ENCODE measurements around the gene PURA. TPM values are rescaled to one million over a fixed set of nuclear protein-coding genes. Genes with fewer than 3 reads are reported as not detected.

PURA gene
- total RNA-seq, 1 experiment from 2014 or later, result 16.9 TPM

DNA sequence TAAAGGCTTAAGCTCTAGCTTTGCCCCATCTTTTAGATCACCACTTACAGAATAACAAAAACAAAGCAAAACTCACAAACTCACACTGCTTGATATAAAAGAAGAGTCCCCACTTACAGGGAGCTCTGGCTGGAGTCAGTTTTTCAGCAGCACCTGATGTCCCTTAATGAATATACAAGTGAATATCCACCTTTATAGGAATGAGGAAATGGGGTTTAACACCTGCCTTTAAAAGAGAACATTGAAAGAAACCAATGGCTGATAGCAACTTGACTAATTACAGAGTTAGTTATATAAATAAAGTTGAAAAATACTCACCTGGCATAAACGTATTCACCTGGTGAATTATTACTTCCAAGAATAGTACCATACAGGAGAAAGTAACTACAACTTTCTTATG lies 20.7 kb upstream of the PURA start:
- ChIA-PET CTCF (no interaction called here), POLR2A (no interaction called here)
- no peak for ATAC-seq
- Histone ChIP-seq H3K4me3 (ENCODE audit: low read depth in 2 of 2, low read length in 2 of 2) (no peak overlapping the region), H3K27me3 (ENCODE audit: control insufficient read depth, insufficient read depth, low read length) (peaks cover 4% of the 10 kb centered on the region; the same call in 1 of the 2 replicates), H3K36me3 (ENCODE audit: control insufficient read depth, insufficient read depth, low read length) (no peaks in the 10 kb centered on the region), H3K4me1 (ENCODE audit: control insufficient read depth, insufficient read depth, low read length) (no peaks in the 10 kb centered on the region), H3K9me3 (ENCODE audit: control insufficient read depth, insufficient read depth, low read depth, low read length) (peaks cover 8% of the 10 kb centered on the region; the same call in 1 of the 2 replicates), H3K27ac (ENCODE audit: low read length) (no peak overlapping the region)
- in situ Hi-C loops (cut with HindIII; ENCODE audit: low pct_unique_long_range_greater_than_20kb, low sequenced_read_pairs) (no loop called here), intact Hi-C loops (cut with micrococcal nuclease; ENCODE audit: unreplicated experiment) (no loop called here)
- no TSS peak for BruUV-seq (replicated peaks)
- TF ChIP-seq, protein P1, sequence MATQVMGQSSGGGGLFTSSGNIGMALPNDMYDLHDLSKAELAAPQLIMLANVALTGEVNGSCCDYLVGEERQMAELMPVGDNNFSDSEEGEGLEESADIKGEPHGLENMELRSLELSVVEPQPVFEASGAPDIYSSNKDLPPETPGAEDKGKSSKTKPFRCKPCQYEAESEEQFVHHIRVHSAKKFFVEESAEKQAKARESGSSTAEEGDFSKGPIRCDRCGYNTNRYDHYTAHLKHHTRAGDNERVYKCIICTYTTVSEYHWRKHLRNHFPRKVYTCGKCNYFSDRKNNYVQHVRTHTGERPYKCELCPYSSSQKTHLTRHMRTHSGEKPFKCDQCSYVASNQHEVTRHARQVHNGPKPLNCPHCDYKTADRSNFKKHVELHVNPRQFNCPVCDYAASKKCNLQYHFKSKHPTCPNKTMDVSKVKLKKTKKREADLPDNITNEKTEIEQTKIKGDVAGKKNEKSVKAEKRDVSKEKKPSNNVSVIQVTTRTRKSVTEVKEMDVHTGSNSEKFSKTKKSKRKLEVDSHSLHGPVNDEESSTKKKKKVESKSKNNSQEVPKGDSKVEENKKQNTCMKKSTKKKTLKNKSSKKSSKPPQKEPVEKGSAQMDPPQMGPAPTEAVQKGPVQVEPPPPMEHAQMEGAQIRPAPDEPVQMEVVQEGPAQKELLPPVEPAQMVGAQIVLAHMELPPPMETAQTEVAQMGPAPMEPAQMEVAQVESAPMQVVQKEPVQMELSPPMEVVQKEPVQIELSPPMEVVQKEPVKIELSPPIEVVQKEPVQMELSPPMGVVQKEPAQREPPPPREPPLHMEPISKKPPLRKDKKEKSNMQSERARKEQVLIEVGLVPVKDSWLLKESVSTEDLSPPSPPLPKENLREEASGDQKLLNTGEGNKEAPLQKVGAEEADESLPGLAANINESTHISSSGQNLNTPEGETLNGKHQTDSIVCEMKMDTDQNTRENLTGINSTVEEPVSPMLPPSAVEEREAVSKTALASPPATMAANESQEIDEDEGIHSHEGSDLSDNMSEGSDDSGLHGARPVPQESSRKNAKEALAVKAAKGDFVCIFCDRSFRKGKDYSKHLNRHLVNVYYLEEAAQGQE (IDR thresholded peaks at IDR 0.05; ENCODE audit: insufficient read depth in 1 of 2, low read depth in 2 of 2, low read length in 1 of 2), result no peak
- TF ChIP-seq, protein P2, sequence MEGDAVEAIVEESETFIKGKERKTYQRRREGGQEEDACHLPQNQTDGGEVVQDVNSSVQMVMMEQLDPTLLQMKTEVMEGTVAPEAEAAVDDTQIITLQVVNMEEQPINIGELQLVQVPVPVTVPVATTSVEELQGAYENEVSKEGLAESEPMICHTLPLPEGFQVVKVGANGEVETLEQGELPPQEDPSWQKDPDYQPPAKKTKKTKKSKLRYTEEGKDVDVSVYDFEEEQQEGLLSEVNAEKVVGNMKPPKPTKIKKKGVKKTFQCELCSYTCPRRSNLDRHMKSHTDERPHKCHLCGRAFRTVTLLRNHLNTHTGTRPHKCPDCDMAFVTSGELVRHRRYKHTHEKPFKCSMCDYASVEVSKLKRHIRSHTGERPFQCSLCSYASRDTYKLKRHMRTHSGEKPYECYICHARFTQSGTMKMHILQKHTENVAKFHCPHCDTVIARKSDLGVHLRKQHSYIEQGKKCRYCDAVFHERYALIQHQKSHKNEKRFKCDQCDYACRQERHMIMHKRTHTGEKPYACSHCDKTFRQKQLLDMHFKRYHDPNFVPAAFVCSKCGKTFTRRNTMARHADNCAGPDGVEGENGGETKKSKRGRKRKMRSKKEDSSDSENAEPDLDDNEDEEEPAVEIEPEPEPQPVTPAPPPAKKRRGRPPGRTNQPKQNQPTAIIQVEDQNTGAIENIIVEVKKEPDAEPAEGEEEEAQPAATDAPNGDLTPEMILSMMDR (IDR thresholded peaks at IDR 0.05), result no peak
- TF ChIP-seq POLR2AphosphoS5 (IDR thresholded peaks at IDR 0.05; ENCODE audit: low read depth, low read length), result no peak
- TF ChIP-seq SIN3A (IDR thresholded peaks at IDR 0.05; ENCODE audit: borderline replicate concordance, insufficient read depth, low read depth, low read length), result no peak
- DNase-seq (ENCODE audit: low read depth, low spot score), result no peak

GRCh38 chr5:140093866-140094265 lies 20.0 kb upstream of the PURA start:
- Histone ChIP-seq H3K27ac (ENCODE audit: low read length) (no peak overlapping the region), H3K4me1 (ENCODE audit: control insufficient read depth, insufficient read depth, low read length) (no peaks in the 10 kb centered on the region), H3K4me3 (ENCODE audit: low read depth in 2 of 2, low read length in 2 of 2) (no peak overlapping the region), H3K27me3 (ENCODE audit: control insufficient read depth, insufficient read depth, low read length) (peaks cover 4% of the 10 kb centered on the region; the same call in 1 of the 2 replicates), H3K9me3 (ENCODE audit: control insufficient read depth, insufficient read depth, low read depth, low read length) (peaks cover 8% of the 10 kb centered on the region; the same call in 1 of the 2 replicates), H3K36me3 (ENCODE audit: control insufficient read depth, insufficient read depth, low read length) (no peaks in the 10 kb centered on the region)
- DNase-seq (ENCODE audit: low read depth, low spot score) (no peak), ATAC-seq (no peak)
- TF ChIP-seq, protein P2 (IDR thresholded peaks at IDR 0.05), result no peak
- TF ChIP-seq, protein P1 (IDR thresholded peaks at IDR 0.05; ENCODE audit: insufficient read depth in 1 of 2, low read depth in 2 of 2, low read length in 1 of 2), result no peak
- TF ChIP-seq SIN3A (IDR thresholded peaks at IDR 0.05; ENCODE audit: borderline replicate concordance, insufficient read depth, low read depth, low read length), result no peak
- no peak for TF ChIP-seq TCF7L2 (IDR thresholded peaks at IDR 0.05; ENCODE audit: low read depth, low read length)
- no peak for TF ChIP-seq POLR2AphosphoS5 (IDR thresholded peaks at IDR 0.05; ENCODE audit: low read depth, low read length)
- intact Hi-C loops (cut with micrococcal nuclease; ENCODE audit: unreplicated experiment) (no loop called here), in situ Hi-C loops (cut with HindIII; ENCODE audit: low pct_unique_long_range_greater_than_20kb, low sequenced_read_pairs) (no loop called here)
- CTCF ChIA-PET, result no interaction called here
- POLR2A ChIA-PET, result no interaction called here
- no TSS peak for BruUV-seq (replicated peaks)

Measured in Panc1 (cell line).